Neural cell (in vitro differentiated cells): ENCODE measurements around the gene AVPR1B. TPM values are rescaled to one million over a fixed set of nuclear protein-coding genes. Genes with fewer than 3 reads are reported as not detected.

ENCODE experiments used
- H2AFZ ChIP-seq: fragments of 200-600, 300-800 bp; sonication (generic), shearing (Covaris generic); 2 replicates; pipeline ENCODE4 v1.6.0; 2014; ENCODE audit warnings: low read depth, mild to moderate bottlenecking, antibody characterized with exemption, low read length, moderate library complexity
- H3F3A ChIP-seq: fragments of 200-600 bp; shearing (Covaris generic); 2 replicates; pipeline ENCODE4 v1.6.1; 2016; ENCODE audit warnings: mild to moderate bottlenecking, moderate library complexity, mixed read lengths, antibody characterized with exemption, low read length; ENCODE audit not compliant: insufficient read depth, poor library complexity, severe bottlenecking
- H3K27ac ChIP-seq: fragments of 200-600, 300-800 bp; sonication (generic), shearing (Covaris generic); 2 replicates; pipeline ENCODE4 v1.5.1; 2014; ENCODE audit warnings: mild to moderate bottlenecking, low read length, moderate library complexity
- H3K27me3 ChIP-seq: fragments of 300-800, 200-600 bp; sonication (generic), shearing (Covaris generic); 2 replicates; pipeline ENCODE4 v1.6.0; 2014; ENCODE audit warnings: mild to moderate bottlenecking, low read depth, low read length, moderate library complexity; ENCODE audit not compliant: insufficient read depth
- H3K36me3 ChIP-seq: fragments of 300-800, 200-600 bp; sonication (generic), shearing (Covaris generic); 2 replicates; pipeline ENCODE4 v1.5.1; 2014; ENCODE audit warnings: mild to moderate bottlenecking, antibody characterized with exemption, low read length, moderate library complexity; ENCODE audit not compliant: insufficient read depth
- H3K4me2 ChIP-seq: fragments of 300-800, 200-600 bp; sonication (generic), shearing (Covaris generic); 2 replicates; pipeline ENCODE4 v1.6.0; 2014; ENCODE audit warnings: mild to moderate bottlenecking, low read length
- H3K4me3 ChIP-seq: fragments of 300-800, 200-600 bp; sonication (generic), shearing (Covaris generic); 2 replicates; pipeline ENCODE4 v1.5.1; 2014; ENCODE audit warnings: mild to moderate bottlenecking, low read length, moderate library complexity
- H3K79me2 ChIP-seq: fragments of 200-600 bp; shearing (Covaris generic); replicated peaks from 2 replicates; pipeline ENCODE4 v1.6.0; 2014; ENCODE audit warnings: mild to moderate bottlenecking, low read length, moderate library complexity; ENCODE audit not compliant: insufficient read depth
- H3K9ac ChIP-seq: fragments of 300-800, 200-600 bp; sonication (generic), shearing (Covaris generic); 2 replicates; pipeline ENCODE4 v1.6.1; 2016; ENCODE audit warnings: mild to moderate bottlenecking, low read length, mixed read lengths
- H3K9me2 ChIP-seq: fragments of 200-600 bp; shearing (Covaris generic); 2 replicates; pipeline ENCODE4 v1.6.1; 2016; ENCODE audit warnings: mild to moderate bottlenecking, low read length, mixed read lengths; ENCODE audit not compliant: insufficient read depth
- H3K9me3 ChIP-seq: fragments of 200-600, 300-800 bp; sonication (generic), shearing (Covaris generic); 2 replicates; pipeline ENCODE4 v1.6.1; 2016; ENCODE audit warnings: mild to moderate bottlenecking, mixed run types, low read length, moderate library complexity, mixed read lengths
- H4K20me1 ChIP-seq: fragments of 200-600 bp; shearing (Covaris generic); 2 replicates; pipeline ENCODE4 v1.6.1; 2016; ENCODE audit warnings: mild to moderate bottlenecking, mixed run types; ENCODE audit not compliant: insufficient read depth
- EP300 ChIP-seq: fragments of 450-650 bp; conservative IDR thresholded peaks from 2 replicates; pipeline ENCODE4 v1.6.1; 2014; ENCODE audit warnings: antibody characterized with exemption, mild to moderate bottlenecking, moderate library complexity; ENCODE audit not compliant: poor library complexity, severe bottlenecking
- EZH2 ChIP-seq: fragments of 200-600, 300-800 bp; shearing (Covaris generic), sonication (generic); IDR thresholded peaks from 2 replicates; pipeline ENCODE4 v1.6.1; 2014; ENCODE audit warnings: antibody characterized with exemption, low read length, borderline replicate concordance, mild to moderate bottlenecking; ENCODE audit not compliant: insufficient read depth, poor library complexity, severe bottlenecking
- MXI1 ChIP-seq: fragments of 450-650 bp; conservative IDR thresholded peaks from 2 replicates; pipeline ENCODE4 v1.6.1; 2014; ENCODE audit warnings: antibody characterized with exemption, mild to moderate bottlenecking; ENCODE audit not compliant: poor library complexity, severe bottlenecking
- POLR2AphosphoS5 ChIP-seq: IDR thresholded peaks from 2 replicates; pipeline ENCODE4 v1.6.1; 2012
- RAD21 ChIP-seq: fragments of 450-650 bp; conservative IDR thresholded peaks from 2 replicates; pipeline ENCODE4 v1.6.1; 2014; ENCODE audit warnings: antibody characterized with exemption, mild to moderate bottlenecking, moderate library complexity
- REST ChIP-seq: IDR thresholded peaks from 2 replicates; pipeline ENCODE4 v1.6.1; 2012; ENCODE audit warnings: borderline replicate concordance
- SMC3 ChIP-seq: fragments of 450-650 bp; conservative IDR thresholded peaks from 2 replicates; pipeline ENCODE4 v1.6.1; 2014; ENCODE audit warnings: antibody characterized with exemption, mild to moderate bottlenecking, moderate library complexity; ENCODE audit not compliant: poor library complexity
- TAF1 ChIP-seq: IDR thresholded peaks from 2 replicates; pipeline ENCODE4 v1.6.1; 2012; ENCODE audit warnings: low read depth
- polyA plus RNA-seq: library from polyadenylated mRNA; depleted of rRNA; stranded (reverse); fragments of >200 nt; gene quantifications from 2 replicates; pipeline ENCODE4 v1.2.3, GENCODE V29; 2014
- TF ChIP-seq, protein P1 (sequence below): fragments of 450-650 bp; IDR thresholded peaks from 2 replicates; pipeline ENCODE4 v1.5.1; 2014; ENCODE audit warnings: antibody characterized with exemption, mild to moderate bottlenecking, moderate library complexity; ENCODE audit not compliant: poor library complexity, severe bottlenecking

Gene AVPR1B
- polyA plus RNA-seq, 1 donor from 2014 or later: not detected

DNA sequence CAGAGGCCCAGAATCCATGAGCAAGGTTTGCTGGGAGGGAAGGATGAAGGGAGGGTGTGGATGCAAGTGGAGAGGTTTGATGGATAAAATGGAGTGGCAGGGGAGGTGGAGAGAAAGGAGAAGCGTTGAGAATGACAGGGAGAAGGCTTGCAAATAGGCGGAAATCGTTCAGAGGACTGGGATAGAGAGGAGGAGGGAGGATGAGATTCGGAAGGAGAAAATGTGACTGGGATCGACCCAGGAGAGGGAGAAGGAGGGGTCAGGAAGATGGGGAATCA lies 376 bp downstream of the AVPR1B start:
- no peak overlapping the region for H3K4me2 ChIP-seq
- H4K20me1 ChIP-seq: no peaks in the 10 kb centered on the region
- peak overlapping the region; percentile 68 for H3K4me3 ChIP-seq
- H3K9me3 ChIP-seq: no peaks in the 10 kb centered on the region
- H3K36me3 ChIP-seq: no peaks in the 10 kb centered on the region
- H3K27ac ChIP-seq: no peak overlapping the region
- H3K27me3 ChIP-seq: peaks cover 21% of the 10 kb centered on the region
- H3K79me2 ChIP-seq: no peaks in the 10 kb centered on the region
- no peaks in the 10 kb centered on the region for H3K9me2 ChIP-seq
- no peak for TF ChIP-seq MXI1
- TF ChIP-seq, protein P1, sequence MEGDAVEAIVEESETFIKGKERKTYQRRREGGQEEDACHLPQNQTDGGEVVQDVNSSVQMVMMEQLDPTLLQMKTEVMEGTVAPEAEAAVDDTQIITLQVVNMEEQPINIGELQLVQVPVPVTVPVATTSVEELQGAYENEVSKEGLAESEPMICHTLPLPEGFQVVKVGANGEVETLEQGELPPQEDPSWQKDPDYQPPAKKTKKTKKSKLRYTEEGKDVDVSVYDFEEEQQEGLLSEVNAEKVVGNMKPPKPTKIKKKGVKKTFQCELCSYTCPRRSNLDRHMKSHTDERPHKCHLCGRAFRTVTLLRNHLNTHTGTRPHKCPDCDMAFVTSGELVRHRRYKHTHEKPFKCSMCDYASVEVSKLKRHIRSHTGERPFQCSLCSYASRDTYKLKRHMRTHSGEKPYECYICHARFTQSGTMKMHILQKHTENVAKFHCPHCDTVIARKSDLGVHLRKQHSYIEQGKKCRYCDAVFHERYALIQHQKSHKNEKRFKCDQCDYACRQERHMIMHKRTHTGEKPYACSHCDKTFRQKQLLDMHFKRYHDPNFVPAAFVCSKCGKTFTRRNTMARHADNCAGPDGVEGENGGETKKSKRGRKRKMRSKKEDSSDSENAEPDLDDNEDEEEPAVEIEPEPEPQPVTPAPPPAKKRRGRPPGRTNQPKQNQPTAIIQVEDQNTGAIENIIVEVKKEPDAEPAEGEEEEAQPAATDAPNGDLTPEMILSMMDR: no peak
- no peak overlapping the region for H3K9ac ChIP-seq
- H2AFZ ChIP-seq: no peak overlapping the region
- H3F3A ChIP-seq: no peaks in the 10 kb centered on the region

- no peaks in the 10 kb centered on the region for H3K36me3 ChIP-seq
- H3K9me2 ChIP-seq: no peaks in the 10 kb centered on the region
- no peak overlapping the region for H3K4me2 ChIP-seq
- no peak overlapping the region for H3K4me3 ChIP-seq
- no peaks in the 10 kb centered on the region for H3K9me3 ChIP-seq
- H3K27ac ChIP-seq: no peak overlapping the region
- TF ChIP-seq MXI1 (no peak), REST (no peak), TAF1 (no peak), EP300 (no peak), SMC3 (no peak), EZH2 (no peak), POLR2AphosphoS5 (no peak), RAD21 (no peak)
- TF ChIP-seq, protein P1: no peak
- H3K79me2 ChIP-seq: no peaks in the 10 kb centered on the region
- H4K20me1 ChIP-seq: no peaks in the 10 kb centered on the region
- no peak overlapping the region for H2AFZ ChIP-seq
- H3F3A ChIP-seq: no peaks in the 10 kb centered on the region
- no peak overlapping the region for H3K9ac ChIP-seq
- peaks cover 21% of the 10 kb centered on the region for H3K27me3 ChIP-seq
These were observed 856 bp downstream of the AVPR1B start for GRCh38 chr1:206116191-206116872.
